K562 (cell line): ENCODE data around the gene TAL1. TPM values are rescaled to one million over a fixed set of nuclear protein-coding genes. Genes with fewer than 3 reads are reported as not detected.

Experiments used
- CBX8 ChIP-seq: fragments of 200-600 bp; sonication (generic); IDR thresholded peaks from 2 replicates; pipeline ENCODE4 v1.6.1; 2012; ENCODE audit warnings: borderline replicate concordance, mixed run types, low read depth, mild to moderate bottlenecking, moderate library complexity, mixed read lengths, low read length, control low read depth, inconsistent platforms; ENCODE audit not compliant: poor library complexity, severe bottlenecking; ENCODE audit errors: extremely low read depth
- CC2D1A ChIP-seq: fragments of 450-650 bp; IDR thresholded peaks from 2 replicates; pipeline ENCODE4 v1.6.1; 2017; ENCODE audit warnings: mild to moderate bottlenecking
- ESRRA ChIP-seq: fragments of 450-650 bp; IDR thresholded peaks from 2 replicates; pipeline ENCODE4 v1.6.1; 2014; ENCODE audit warnings: low read depth, mild to moderate bottlenecking, moderate library complexity, borderline replicate concordance
- GTF2E2 ChIP-seq: fragments of 200-800 bp; sonication (Bioruptor generic); IDR thresholded peaks from 2 replicates; pipeline ENCODE4 v1.6.1; 2016; ENCODE audit warnings: missing genetic modification characterization, missing compliant biosample characterization
- HIVEP1 ChIP-seq: fragments of 250-450 bp; sonication (Bioruptor Pico); IDR thresholded peaks from 2 replicates; pipeline ENCODE4 v1.4.0; 2020; ENCODE audit warnings: mild to moderate bottlenecking
- HOXB6 ChIP-seq: fragments of 250-450 bp; sonication (Bioruptor Pico); IDR thresholded peaks from 2 replicates; pipeline ENCODE4 v1.5.1; 2022; ENCODE audit warnings: mild to moderate bottlenecking, borderline replicate concordance
- JUN ChIP-seq, 2 experiments: sonication (generic) in 1 of 2; formaldehyde crosslinking in 1 of 2; IDR thresholded peaks; 2 replicates each; pipeline versions ENCODE4 v1.6.1 to v1.8.0; 2012 to 2022; ENCODE audit warnings: borderline replicate concordance in 2 of 2, mild to moderate bottlenecking in 2 of 2, improper control_type of control experiment in 1 of 2, low read depth in 1 of 2, low read length in 1 of 2, missing genetic modification reagents in 1 of 2
- KDM1A ChIP-seq, 2 experiments: fragments of 450-650 bp; IDR thresholded peaks; 2 replicates each; pipeline ENCODE4 v1.6.1; 2016; ENCODE audit warnings: mild to moderate bottlenecking in 2 of 2
- MIER1 ChIP-seq: fragments of 450-650 bp; IDR thresholded peaks from 2 replicates; pipeline ENCODE4 v1.6.1; 2016; ENCODE audit warnings: antibody characterized with exemption, mild to moderate bottlenecking, low read depth
- PCBP2 ChIP-seq: fragments of 200-400 bp; formaldehyde crosslinking; IDR thresholded peaks from 2 replicates; pipeline ENCODE4 v1.6.1; 2018; ENCODE audit warnings: low read length, low read depth, mild to moderate bottlenecking, moderate library complexity; ENCODE audit not compliant: poor library complexity, severe bottlenecking
- PHF21A ChIP-seq: fragments of 450-650 bp; IDR thresholded peaks from 2 replicates; pipeline ENCODE4 v1.6.1; 2017; ENCODE audit warnings: low read depth, borderline replicate concordance
- RBM39 ChIP-seq: fragments of 200-400 bp; formaldehyde crosslinking; optimal IDR thresholded peaks from 2 replicates; pipeline ENCODE3; 2018; ENCODE audit warnings: low read depth, low read length
- RNF2 ChIP-seq: sonication (generic); IDR thresholded peaks from 2 replicates; pipeline ENCODE4 v1.6.1; 2016
- SAFB ChIP-seq: fragments of 200-400 bp; formaldehyde crosslinking; IDR thresholded peaks from 2 replicates; pipeline ENCODE4 v1.6.1; 2017; ENCODE audit warnings: low read depth, low read length, borderline replicate concordance
- SAP30 ChIP-seq: fragments of 200-600 bp; sonication (generic); IDR thresholded peaks from 2 replicates; pipeline ENCODE4 v1.6.1; 2012; ENCODE audit warnings: borderline replicate concordance, low read depth, mild to moderate bottlenecking, moderate library complexity, low read length, control low read depth, inconsistent platforms; ENCODE audit not compliant: insufficient read depth, poor library complexity, severe bottlenecking
- SMARCA5 ChIP-seq: fragments of 450-650 bp; IDR thresholded peaks from 2 replicates; pipeline ENCODE4 v1.6.1; 2016
- SMARCE1 ChIP-seq: fragments of 450-650 bp; IDR thresholded peaks from 2 replicates; pipeline ENCODE4 v1.7.1; 2016; ENCODE audit warnings: mild to moderate bottlenecking
- SP1 ChIP-seq: sonication (generic); formaldehyde crosslinking; IDR thresholded peaks from 2 replicates; pipeline ENCODE4 v1.8.1; 2022; ENCODE audit warnings: mild to moderate bottlenecking, missing genetic modification reagents
- SP2 ChIP-seq: IDR thresholded peaks from 2 replicates; pipeline ENCODE4 v1.6.1; 2011; ENCODE audit warnings: mild to moderate bottlenecking, low read depth, low read length, moderate library complexity; ENCODE audit not compliant: poor library complexity, severe bottlenecking; ENCODE audit errors: extremely low read depth
- SRSF1 ChIP-seq: fragments of 200-400 bp; formaldehyde crosslinking; IDR thresholded peaks from 2 replicates; pipeline ENCODE4 v1.6.1; 2017; ENCODE audit warnings: mild to moderate bottlenecking, low read depth, low read length, moderate library complexity
- STAG1 ChIP-seq: sonication (generic); formaldehyde crosslinking; IDR thresholded peaks from 2 replicates; pipeline ENCODE4 v1.5.0; 2020; ENCODE audit warnings: missing genetic modification reagents, borderline replicate concordance
- TRIM28 ChIP-seq: fragments of 450-650 bp; IDR thresholded peaks from 2 replicates; pipeline ENCODE4 v1.6.1; 2017
- ZBTB1 ChIP-seq: sonication (generic); formaldehyde crosslinking; IDR thresholded peaks from 2 replicates; pipeline ENCODE4 v1.8.1; 2023; ENCODE audit warnings: missing genetic modification reagents, low read depth, mild to moderate bottlenecking, borderline replicate concordance
- ZEB2 ChIP-seq: fragments of 450-650 bp; IDR thresholded peaks from 2 replicates; pipeline ENCODE4 v1.6.1; 2016
- ZFP36 ChIP-seq: fragments of 150-350 bp; IDR thresholded peaks from 2 replicates; pipeline ENCODE4 v1.6.1; 2018; ENCODE audit warnings: low read length, low read depth; ENCODE audit not compliant: partially characterized antibody
- ZKSCAN3 ChIP-seq: fragments of 250-450 bp; sonication (Bioruptor Pico); IDR thresholded peaks from 2 replicates; pipeline ENCODE4 v1.4.0; 2020
- ZNF507 ChIP-seq: conservative IDR thresholded peaks from 2 replicates; pipeline ENCODE4 v1.6.1; 2017; ENCODE audit warnings: missing genetic modification characterization, missing compliant biosample characterization
- ZNF561 ChIP-seq: fragments of 450-650 bp; formaldehyde crosslinking; conservative IDR thresholded peaks from 2 replicates; pipeline ENCODE4 v1.4.0; 2020; ENCODE audit warnings: mild to moderate bottlenecking, moderate library complexity
- ZNF766 ChIP-seq: fragments of 200-800 bp; sonication (Bioruptor generic); conservative IDR thresholded peaks from 2 replicates; pipeline ENCODE4 v1.6.1; 2016; ENCODE audit warnings: missing genetic modification characterization, missing compliant biosample characterization
- ZNF778 ChIP-seq: fragments of 450-650 bp; formaldehyde crosslinking; IDR thresholded peaks from 2 replicates; pipeline ENCODE4 v1.4.0; 2020; ENCODE audit warnings: mild to moderate bottlenecking, moderate library complexity
- polyA plus RNA-seq, 8 experiments: library from polyadenylated mRNA; depleted of rRNA in 4 of 8; stranded (reverse) in 5 of 8; unstranded in 3 of 8; fragments of >200 nt; fragmentation: Nextera tagmentation in 2 of 8; fragmentation: Illumina TruSeq in 1 of 8; extraction: Ambion mirVana in 2 of 8; extraction: Trizol in 1 of 8; gene quantifications; 2 replicates each; pipeline versions ENCODE4 v1.2.1 to v1.2.3, GENCODE V29; 2011 to 2014; ENCODE audit warnings: inconsistent platforms in 1 of 8, missing spikeins in 1 of 8
- total RNA-seq, 7 experiments: library from RNA; depleted of rRNA in 6 of 7; stranded (reverse); fragments of >200 nt in 6 of 7; fragmentation: Illumina TruSeq in 2 of 7; extraction: Trizol in 2 of 7; gene quantifications; 2 replicates each; pipeline versions ENCODE4 v1.2.1 to v1.2.3, GENCODE V29; 2011 to 2021; ENCODE audit warnings: low replicate concordance in 1 of 7

Gene TAL1
- total and polyA plus RNA-seq, 9 of the 15 experiments (the other 6 are each of a cell fraction or from before 2014, with no cell fraction given) = 18.5 to 106 (median 59.7) TPM

GRCh38 chr1:47229031-47229885, 2.8 kb downstream of the TAL1 start (continued):
- no peak for TF ChIP-seq ZBTB1 (CRISPR knock-in tag)
- TF ChIP-seq ZNF766 (CRISPR knock-in tag) = no peak
- TF ChIP-seq ZNF561 (CRISPR knock-in tag) = no peak
- TF ChIP-seq GTF2E2 (tag) = peak; percentile 43; the same call in 1 of the 2 replicates
- TF ChIP-seq ZEB2 = no peak
- TF ChIP-seq CC2D1A = no peak
- peak; percentile 54; the same call in 1 of the 2 replicates for TF ChIP-seq SMARCE1
- TF ChIP-seq ESRRA = no peak
- TF ChIP-seq SP2 = no peak
- TF ChIP-seq PHF21A = 0 out of 2 replicates have a peak, but pooled peaks have one; percentile 12
- TF ChIP-seq TRIM28 = no peak
- TF ChIP-seq HOXB6 = no peak
- TF ChIP-seq ZNF778 = no peak
- TF ChIP-seq ZFP36 = no peak
- no peak for TF ChIP-seq SRSF1
- TF ChIP-seq PCBP2 = no peak
- TF ChIP-seq HIVEP1 (CRISPR knock-in tag) = no peak
- TF ChIP-seq MIER1 = no peak
- no peak for TF ChIP-seq JUN (IDR thresholded peaks at IDR 0.05; ENCODE audit: borderline replicate concordance, low read depth, low read length)
- TF ChIP-seq JUN (CRISPR knock-in tag; IDR thresholded peaks at IDR 0.05; ENCODE audit: borderline replicate concordance) = no peak
- peak; percentile 57 to 64 for TF ChIP-seq KDM1A (IDR thresholded peaks at IDR 0.05)
- TF ChIP-seq SAFB = no peak
- peak; percentile 46 for TF ChIP-seq SAP30
- no peak for TF ChIP-seq CBX8
- no peak for TF ChIP-seq ZNF507 (tag)
- TF ChIP-seq RBM39 = peak; percentile 29
- TF ChIP-seq RNF2 = peak; percentile 23; the same call in 1 of the 2 replicates
- TF ChIP-seq SP1 (CRISPR knock-in tag) = no peak; the same call in 1 of the 2 replicates
- TF ChIP-seq ZKSCAN3 (CRISPR knock-in tag) = no peak
- no peak for TF ChIP-seq STAG1
- no peak for TF ChIP-seq SMARCA5
